GM21526 (cell line): ENCODE data around the gene ZNF766.
"Not testable (repeated sequence)": the region's sequence is repeated elsewhere in the genome, so short reads cannot be mapped to it uniquely, and the experiment has no call there.

ENCODE experiments used
- ATAC-seq: cut with Tn5 transposase; IDR thresholded peaks from one replicate; pipeline ENCODE4 v1.9.1; 2021; ENCODE audit warnings: moderate library complexity; ENCODE audit not compliant: unreplicated experiment, low FRiP score

The ZNF766 gene

DNA sequence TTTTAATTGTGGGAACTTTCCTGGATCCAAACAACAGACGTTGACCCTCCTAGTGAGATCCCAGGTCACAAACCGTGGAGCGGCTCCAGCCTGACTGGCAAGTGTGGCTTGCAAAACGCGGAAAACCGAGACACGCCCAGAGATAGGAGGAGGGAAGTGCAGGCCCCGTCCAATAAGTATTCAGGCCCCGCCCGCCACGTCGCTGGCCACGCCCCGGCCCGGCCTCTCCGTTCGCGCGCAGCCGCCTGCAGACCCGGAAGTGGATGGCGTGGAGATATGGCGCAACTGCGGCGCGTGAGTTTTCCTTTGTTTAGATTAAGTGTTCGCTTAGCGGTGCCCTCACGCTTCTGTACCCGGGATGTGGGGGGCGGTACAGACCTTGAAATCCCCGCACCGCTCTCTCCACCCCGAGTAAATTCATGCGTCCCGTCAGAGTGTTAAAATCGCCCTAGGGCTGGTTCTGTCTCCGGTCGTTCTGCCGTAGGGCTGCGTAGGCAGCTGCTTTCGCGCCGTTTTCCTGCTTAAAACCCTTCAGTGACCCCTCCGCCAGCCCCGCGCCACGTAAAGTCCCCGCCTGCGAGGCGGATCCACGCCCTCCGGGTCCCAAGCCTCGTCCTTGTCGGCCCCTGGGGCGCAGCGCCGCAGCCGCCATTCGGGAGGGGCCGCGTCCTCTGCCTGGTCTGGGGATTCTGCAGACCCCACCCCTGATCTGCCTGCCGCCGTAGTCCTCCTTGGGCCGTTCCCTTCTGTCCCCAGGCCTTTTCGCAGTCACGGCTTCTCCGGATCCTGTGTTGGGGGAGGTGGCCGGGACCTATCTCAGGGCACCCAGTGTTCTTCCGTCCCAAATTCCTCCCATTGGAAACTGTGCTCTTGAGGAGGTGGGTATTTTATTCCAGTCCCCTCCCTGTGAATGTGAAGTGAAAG is at the start of gene ZNF766:
TSS of gene ZNF766 (plus strand) at position 250 of the 924 bp plus-strand sequence. CDS start at position 277, 27 bp downstream.
- ATAC-seq: peak; percentile 88

DNA sequence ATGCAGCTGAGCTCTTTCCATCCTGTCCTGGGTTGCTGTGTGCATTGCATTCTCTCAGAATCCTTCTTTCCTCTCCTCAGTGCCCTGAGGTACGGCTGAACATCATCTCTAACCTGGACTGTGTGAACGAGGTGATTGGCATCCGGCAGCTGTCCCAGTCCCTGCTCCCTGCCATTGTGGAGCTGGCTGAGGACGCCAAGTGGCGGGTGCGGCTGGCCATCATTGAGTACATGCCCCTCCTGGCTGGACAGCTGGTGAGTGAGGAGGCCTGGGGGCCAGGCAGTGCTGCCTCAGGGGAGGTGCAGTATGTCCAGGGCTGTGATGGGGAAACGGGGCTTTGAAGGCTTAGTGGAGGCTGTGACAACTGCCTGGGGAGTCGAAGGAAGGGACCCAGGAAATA is 49.8 kb upstream of the ZNF766 start:
- ATAC-seq: no peak

DNA sequence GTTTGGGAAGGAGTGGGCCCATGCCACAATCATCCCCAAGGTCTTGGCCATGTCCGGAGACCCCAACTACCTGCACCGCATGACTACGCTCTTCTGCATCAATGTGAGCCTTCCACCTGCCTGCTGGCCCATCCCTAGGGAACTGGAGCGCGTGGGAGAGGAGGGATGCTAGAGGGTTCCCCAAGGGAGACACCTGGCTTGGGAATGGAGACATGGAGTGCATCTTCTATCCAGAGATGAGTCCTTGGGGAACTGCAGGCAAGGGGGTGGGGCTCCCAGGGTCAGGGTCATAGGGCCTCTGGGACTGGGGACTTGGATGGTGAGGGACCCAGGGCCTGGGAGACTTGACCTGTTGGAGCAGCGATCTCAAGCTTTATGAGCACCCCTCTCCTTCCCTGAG is 48.4 kb upstream of the ZNF766 start:
- ATAC-seq: no peak

DNA sequence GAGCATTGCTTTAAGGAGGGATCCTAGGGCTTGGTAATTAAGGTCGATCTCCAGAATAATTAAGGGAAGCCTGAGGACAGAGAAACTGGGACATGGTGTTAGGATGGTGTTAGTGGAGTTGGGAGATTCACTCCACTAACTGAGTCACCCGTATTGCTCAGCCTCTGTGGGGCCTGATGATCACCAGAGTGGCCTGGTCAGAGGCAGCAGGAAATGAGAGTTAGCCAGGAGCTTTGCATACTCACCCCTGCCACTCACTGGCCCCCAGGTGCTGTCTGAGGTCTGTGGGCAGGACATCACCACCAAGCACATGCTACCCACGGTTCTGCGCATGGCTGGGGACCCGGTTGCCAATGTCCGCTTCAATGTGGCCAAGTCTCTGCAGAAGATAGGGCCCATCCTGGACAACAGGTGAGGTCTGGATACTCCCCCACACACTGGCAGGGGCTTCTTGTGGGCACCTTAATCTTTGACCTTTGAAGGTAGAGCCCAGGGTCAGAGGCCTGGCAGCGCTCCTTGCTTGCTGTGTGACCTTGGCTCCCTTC is 47.5 kb upstream of the ZNF766 start:
- no peak for ATAC-seq

DNA sequence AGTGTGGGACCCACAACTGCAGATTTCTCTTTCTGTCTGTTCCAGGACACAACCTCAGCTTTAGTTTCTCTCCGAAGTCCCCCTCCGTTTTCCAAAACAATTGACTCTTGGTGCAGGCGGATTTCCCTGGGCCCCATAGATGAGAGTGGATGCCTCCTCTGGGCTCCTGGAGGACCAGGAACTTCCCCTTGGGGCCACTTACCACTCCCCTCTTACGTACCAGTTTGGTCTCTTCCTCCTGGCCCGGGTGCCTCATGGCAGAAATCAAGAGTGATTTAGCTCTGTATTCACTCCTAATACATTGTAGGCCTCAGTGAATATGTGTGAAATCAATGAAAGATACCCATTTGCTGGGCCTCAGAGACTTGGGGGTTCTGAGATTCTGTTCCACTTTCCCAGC is 45.2 kb upstream of the ZNF766 start:
- ATAC-seq: no peak

DNA sequence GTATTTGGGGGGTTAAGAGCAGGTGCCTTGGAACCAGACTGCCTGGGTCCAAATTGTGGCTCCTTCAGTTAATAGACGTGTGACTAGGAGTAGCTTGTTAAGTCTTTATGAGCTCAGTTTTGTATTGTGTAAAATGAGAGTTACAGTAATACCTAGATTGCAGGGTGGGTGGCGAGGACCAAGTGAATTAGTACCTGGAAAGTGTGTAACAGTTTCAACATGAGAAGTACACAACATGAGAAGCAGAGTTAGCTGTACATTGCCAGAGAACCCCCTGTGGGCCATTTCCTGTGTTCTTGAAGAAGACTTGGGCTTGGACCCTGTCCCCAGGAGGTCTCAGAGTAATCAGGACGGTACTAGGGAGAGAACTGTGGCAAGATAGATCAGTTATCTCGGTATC is 42.7 kb upstream of the ZNF766 start:
- ATAC-seq: no peak

DNA sequence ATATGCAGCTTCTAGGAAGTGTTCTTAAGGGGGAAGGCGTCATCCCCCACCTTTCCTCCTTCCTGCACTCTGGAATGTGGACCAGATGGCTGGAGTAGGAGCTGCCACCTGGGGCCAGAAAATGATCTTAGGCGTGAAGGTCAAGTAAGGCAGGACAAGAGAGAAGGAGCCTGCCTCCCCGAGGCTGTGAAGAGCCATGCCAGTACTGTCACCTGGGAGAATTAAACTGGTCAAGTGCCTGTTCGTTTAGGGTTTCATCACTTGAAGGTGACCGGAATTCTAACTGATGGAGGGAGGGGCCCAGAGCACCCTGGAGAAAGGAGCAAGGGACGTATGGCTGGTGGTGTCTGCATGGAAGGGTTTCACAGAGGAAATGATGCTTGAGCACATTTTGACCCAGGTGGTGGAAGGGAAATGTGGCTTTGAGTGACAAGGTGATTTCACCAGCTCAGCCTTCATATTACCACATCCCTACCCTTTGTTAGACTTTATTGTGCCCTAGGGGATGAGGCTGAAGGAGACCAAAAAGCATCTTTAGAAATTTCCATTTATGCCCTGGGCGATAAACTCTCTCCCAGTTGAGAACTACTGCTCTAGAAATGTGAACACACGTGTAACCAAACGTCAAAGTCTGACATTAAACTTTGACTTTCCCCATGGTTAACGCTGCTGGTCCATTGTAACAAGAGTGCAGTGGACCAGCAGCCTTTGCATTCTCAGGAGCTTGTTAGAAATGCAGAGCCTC is 42.0 kb upstream of the ZNF766 start:
- ATAC-seq: no peak

DNA sequence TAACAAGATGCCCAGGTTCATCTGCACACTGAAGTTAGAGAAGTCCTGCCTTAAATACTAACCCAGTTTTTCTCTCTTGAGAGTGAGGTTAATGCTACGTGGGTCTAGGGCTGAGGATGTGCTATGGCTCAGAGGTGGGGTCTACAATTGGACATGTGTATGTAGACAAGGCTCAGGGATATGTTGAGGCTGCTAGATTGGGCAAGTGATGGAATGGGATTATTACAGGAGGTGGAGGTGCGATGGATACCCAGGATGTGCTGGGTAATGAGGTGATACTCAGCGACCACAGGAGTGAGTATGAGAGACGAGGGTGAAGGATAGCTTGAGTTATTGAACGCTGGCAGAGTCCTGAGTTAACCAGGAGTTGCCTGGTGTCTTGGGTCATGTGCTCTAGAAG is 41.4 kb upstream of the ZNF766 start:
- ATAC-seq: no peak

DNA sequence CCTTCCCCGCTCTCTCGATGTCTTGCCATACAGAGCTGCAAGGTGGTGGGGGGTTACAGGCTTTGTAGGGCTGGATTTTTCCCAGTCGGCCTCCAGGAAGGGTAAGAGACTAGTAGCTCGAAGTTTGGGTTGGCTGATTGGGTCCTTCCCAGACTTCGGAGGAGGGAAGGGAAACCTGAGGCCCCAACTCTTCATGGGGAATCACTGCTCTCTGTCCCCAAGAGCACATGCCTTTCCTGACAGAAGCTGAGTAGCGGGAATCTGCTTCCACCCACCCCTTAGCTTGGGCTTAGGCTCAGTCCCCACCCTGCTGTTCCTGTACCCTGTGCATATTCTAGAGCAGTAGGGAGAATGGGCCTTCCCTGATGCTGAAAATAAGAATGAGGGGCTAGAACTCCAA is 39.9 kb upstream of the ZNF766 start:
- ATAC-seq: no peak

DNA sequence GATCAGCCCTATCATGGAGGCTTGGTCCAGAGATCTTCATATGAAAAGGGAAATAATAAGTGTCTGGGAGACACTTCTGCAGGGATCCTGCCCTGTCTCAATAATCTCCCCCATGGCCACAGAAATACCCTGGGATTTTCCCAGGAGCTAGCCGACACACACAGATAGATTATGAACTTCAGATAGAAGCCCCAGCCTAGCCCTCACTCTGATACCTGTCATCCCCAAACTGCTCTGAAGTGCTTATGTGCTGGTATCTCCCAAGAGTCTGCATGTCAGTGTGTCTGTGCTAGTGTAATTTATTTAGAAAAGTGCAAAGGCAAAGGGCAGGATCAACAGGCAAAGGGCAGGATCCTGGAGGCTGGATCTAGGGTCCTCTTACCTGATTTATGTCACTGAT is 38.7 kb upstream of the ZNF766 start:
- no peak for ATAC-seq

DNA sequence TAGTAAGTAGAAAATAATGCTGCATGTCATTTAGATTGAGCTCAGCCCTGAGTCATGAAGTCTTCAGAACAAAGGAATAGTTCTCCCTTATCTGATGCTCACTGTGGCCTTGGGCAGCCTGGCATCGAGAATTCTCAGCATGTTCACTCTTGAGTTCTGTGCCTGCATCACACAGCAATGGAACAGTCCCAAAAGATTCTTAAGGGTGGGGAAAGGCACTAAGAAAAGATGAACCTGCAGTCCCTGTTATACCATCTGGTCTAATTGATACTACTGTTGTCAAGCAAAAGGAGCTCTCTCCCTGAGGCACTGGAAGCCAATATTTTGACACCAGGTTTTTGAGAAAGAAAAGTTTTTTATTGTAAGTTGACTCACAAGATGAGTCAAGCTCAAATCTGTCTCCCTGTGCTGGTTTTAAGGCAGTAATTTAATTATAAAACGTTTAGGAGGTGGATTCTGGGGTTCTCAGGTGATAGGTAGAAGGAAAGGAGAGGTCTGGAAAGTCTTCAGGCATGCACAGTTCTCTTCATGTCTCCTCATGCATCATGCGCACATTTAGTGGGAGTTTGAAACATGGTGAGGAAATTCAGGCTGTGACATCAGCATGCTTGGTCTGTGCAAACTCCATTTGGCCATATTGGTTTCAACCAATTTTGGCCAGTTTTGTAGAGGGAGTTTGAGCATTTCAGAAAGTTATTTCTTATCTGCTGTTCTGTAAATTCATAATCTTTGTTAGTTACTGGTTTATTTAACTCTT is 38.1 kb upstream of the ZNF766 start:
- ATAC-seq: no peak

DNA sequence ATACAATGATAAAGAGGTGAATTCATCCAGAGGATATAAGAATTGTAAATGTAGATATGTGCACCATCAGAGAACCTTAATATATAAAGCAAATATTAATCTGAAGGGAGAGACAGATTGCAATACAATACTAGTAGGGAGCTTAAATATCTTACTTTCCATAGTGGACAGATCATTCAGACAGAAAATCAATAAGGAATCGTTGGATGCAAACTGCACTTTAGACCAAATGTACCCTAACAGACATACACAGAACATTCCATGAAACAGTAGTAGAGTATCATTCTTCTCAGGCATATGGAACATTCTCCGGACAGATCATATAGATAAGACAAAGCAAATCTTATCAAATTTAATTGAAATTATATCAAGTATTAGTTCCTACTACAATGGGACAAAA is 35.0 kb upstream of the ZNF766 start:
- ATAC-seq: no peak

DNA sequence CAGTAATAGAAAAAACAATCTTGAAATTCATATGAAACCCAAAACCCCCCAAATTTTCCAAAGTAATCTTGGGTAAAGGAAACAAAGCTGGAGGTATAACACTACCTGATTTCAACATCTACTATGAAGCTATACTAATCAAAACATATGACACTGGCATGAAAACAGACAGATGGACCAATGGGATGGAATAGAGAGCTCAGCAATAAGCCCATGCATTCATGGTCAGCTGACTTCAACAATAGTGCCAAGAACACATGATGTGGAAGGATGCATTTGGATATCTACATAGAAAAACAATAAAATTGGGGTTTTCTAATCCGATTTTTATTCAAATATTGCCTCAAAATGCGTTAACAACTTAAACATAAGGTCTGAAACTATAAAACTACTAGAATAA is 32.2 kb upstream of the ZNF766 start:
- ATAC-seq: no peak

DNA sequence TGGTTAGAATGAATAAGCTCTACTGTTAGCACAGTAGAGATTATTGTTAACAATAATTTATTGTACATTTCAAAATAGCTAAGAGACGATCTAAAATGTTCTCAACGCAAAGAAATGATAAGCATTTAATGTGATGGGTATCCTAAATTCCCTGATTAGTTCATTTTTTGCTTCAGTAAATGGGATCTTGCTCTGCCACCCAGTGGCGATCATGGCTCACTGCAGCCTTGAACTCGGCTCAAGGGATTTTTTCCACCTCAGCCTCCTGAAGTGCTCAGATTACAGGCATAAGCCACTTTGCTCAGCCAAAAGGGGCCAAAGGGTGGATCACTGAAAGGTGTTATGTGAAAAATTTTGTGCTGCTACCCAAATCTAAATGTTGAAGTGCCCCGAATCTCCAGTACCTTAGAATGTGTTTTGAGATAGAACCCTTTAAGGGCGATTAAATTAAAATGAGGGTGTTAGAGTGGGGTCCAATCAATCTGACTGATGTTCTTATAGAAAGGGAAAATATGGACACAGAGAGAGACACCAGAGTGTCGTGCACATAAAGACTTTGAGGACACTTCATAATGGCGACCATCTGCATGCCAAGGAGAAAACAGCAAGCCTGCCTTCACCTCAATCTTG is 31.5 kb upstream of the ZNF766 start:
- ATAC-seq: no peak

DNA sequence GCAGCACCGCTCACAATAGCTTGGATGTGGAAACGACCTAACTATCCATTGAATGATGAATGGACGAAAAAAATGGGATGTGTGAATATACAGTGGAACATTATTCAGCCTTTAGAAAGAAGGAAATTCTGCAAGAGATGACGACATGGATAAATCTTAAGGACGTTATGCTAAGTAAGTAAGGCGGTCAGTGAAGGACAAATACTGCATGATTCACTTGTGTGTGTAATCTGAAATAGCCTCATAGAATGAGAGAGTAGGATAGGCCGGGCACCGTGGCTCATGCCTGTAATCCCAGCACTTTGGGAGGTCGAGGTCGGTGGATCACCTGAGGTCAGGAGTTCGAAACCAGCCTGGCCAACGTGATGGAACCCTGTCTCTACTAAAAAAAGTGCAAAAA is 25.4 kb upstream of the ZNF766 start:
- ATAC-seq: no peak

DNA sequence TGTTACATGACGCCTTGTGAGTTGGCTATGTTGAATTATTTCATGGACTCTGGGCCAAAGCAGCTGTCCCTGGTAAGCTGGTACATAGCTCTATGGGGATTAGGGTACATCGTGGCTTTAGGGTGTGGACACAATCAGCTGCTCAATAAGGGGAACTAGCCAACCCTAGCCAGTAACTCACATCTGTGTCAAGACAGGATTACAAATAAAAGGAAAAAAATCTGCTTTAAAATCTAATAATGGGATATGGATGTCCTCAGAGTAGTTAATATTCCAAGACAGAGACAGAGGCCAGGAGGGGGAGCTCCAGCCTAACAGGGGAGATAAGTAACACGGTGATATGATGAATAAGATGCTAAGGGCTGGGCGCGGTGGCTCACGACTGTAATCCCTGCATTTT is 21.1 kb upstream of the ZNF766 start:
- ATAC-seq: no peak

DNA sequence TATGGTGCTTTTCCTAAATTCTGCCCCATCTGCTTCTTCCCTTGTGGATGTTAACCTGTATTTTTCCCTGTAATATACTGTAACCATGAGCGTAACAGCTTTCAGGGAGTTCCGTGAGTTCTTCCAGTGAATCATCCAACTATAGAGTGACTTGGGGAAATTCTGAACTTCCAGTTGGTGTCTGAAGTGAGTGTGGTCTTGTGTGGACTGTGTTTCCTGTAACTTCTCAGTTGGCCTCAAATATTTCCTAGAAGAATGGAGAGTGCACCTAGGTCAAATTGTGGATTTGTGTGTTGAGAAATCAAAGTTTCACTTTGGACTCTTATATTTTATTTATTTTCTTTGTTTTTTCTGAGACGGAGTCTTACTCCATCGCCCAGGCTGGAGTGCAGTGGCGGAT is 11.0 kb upstream of the ZNF766 start:
- no peak for ATAC-seq

DNA sequence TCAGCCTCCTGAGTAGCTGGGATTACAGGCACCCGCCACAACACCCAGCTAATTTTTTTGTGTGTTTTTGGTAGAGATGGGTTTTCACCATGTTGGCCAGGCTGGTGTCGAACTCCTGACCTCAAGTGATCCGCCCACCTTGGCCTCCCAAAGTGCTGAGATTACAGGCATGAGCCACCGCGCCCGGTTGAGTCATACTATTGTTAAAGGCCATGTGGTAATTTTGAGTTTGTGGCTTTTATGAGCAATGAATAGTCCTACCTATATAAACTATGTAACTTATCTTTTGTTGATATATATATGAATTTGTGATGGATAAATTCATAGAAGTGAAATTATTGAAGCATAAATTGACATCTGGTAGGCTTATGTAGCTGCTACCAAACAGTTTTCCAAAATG is 3.8 kb upstream of the ZNF766 start:
- ATAC-seq: not testable (repeated sequence)

DNA sequence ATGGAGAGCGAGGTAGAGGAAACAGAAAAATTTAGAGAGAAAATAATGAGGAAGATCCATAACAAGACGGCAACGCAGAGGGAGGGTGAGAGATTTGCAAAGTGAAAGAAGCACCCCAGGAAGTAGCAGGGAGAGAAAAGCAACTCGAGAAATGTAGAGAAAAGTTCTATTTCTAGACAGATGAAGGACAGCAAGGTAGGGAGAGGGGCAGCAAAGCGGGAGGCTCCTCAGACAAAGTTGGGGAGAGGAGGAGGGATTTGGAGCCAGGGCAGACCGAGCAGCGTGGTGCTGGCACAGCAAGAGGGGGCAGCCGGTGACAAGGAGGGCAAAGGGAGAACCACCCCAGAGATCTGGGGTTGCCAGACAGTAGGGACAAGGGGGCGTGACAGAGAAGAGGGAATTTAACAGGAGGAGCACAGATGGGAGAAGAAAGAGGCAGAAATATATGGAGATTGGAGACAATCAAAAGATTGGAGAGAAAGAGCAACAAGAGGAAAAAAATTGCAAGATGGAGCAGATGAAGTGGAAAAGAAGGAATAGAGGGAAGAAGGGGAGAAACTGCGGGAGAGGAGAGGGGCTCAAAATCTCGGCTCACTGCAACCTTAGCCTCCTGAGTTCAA is 989 bp downstream of the ZNF766 start:
- no peak for ATAC-seq

DNA sequence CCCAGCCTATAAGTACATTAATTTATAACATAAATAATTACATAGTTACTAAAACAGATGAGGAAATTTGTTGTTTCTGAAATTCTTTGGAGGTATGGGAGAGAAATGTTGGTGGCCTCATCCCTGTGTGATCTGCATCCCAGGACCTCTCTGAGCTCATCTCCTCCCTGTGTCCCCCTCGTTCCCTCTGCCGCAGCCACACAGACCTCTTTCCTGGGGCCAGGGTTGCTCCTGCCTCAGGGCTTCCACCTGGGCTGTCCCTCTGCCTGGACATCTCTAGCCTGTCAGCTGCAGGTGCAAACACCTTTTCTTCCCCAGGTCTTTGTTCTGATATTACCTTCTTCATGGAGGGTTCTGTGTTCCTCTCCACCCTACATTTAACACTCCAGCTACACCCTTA is 3.9 kb downstream of the ZNF766 start:
- ATAC-seq: no peak
